Measurements from ENCODE around the gene SOBP.

- TF ChIP-seq, protein P1, sequence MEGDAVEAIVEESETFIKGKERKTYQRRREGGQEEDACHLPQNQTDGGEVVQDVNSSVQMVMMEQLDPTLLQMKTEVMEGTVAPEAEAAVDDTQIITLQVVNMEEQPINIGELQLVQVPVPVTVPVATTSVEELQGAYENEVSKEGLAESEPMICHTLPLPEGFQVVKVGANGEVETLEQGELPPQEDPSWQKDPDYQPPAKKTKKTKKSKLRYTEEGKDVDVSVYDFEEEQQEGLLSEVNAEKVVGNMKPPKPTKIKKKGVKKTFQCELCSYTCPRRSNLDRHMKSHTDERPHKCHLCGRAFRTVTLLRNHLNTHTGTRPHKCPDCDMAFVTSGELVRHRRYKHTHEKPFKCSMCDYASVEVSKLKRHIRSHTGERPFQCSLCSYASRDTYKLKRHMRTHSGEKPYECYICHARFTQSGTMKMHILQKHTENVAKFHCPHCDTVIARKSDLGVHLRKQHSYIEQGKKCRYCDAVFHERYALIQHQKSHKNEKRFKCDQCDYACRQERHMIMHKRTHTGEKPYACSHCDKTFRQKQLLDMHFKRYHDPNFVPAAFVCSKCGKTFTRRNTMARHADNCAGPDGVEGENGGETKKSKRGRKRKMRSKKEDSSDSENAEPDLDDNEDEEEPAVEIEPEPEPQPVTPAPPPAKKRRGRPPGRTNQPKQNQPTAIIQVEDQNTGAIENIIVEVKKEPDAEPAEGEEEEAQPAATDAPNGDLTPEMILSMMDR (conservative IDR thresholded peaks at IDR 0.05 in 1 of 2, IDR thresholded peaks at IDR 0.05 in 1 of 2; ENCODE audit: low read depth in 1 of 2, low read length in 2 of 2): no peak
- no peak for TF ChIP-seq EZH2 (IDR thresholded peaks at IDR 0.05; ENCODE audit: low read length, missing control alignments)
These were observed 16.2 kb downstream of the SOBP start for GRCh38 chr6:107506145-107506544.
